Prostate gland (tissue), 2 donors: ENCODE data around the gene CCL27.

Experiments used
- CTCF ChIP-seq, 4 experiments: fragments of 200-600 bp in 2 of 4; fragments of 450-650 bp in 2 of 4; sonication (generic) in 2 of 4; IDR thresholded peaks; 1 replicate in 3 of 4; 2 replicates in 1 of 4; pipeline ENCODE4 v1.5.1; 2016 to 2019; ENCODE audit warnings: antibody characterized with exemption in 4 of 4, mild to moderate bottlenecking in 2 of 4, moderate library complexity in 2 of 4
- POLR2A ChIP-seq: fragments of 450-650 bp; IDR thresholded peaks from one replicate; pipeline ENCODE4 v1.6.1; 2016; ENCODE audit warnings: antibody characterized with exemption, mild to moderate bottlenecking

DNA sequence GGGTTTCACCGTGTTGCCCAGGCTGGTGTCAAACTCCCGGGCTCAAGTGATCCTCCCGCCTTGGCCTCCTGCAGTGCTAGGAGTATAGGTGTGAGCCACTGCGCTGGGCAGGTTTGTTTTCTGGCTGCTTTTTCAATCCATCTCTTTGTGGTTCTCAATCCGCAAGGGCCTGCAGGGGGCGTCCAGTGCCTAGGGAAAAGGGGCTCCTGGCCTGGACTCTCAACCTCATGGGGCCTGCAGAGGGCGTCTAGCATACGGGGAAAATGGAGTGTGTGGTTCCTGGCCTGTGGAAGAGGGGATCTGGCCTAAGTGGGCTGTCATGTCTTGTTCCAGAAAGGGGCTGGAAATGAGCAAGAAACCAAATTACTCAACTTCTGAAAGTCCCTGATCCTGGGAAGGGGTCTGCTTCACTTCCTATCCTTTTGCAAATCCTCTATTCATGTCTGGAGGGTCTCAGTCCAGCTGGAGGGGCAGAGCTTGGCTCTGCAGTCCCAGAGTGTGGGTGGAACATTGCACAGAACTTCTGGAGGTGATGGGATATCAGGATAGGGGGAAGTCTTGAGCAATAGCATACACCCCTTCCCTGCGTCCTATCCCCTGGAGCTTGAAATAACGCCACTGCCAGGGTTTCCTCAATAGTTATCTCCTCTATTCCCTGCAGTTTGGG is 12.7 kb upstream of the CCL27 start:
- TF ChIP-seq CTCF (IDR thresholded peaks at IDR 0.05) (peak in 3 of 4 experiments; percentile 29 to 52 (median 45)), POLR2A (no peak)
